GM20431 (cell line): ENCODE data around the gene LRBA.

Experiments
- in situ Hi-C: fragments of 300-500 bp; cut with MseI, MboI; formaldehyde crosslinking; loops from one replicate; pipeline ENCODE4 v1.15.0; 2020; ENCODE audit warnings: low sequenced_read_pairs; ENCODE audit not compliant: unreplicated experiment

Gene LRBA

DNA sequence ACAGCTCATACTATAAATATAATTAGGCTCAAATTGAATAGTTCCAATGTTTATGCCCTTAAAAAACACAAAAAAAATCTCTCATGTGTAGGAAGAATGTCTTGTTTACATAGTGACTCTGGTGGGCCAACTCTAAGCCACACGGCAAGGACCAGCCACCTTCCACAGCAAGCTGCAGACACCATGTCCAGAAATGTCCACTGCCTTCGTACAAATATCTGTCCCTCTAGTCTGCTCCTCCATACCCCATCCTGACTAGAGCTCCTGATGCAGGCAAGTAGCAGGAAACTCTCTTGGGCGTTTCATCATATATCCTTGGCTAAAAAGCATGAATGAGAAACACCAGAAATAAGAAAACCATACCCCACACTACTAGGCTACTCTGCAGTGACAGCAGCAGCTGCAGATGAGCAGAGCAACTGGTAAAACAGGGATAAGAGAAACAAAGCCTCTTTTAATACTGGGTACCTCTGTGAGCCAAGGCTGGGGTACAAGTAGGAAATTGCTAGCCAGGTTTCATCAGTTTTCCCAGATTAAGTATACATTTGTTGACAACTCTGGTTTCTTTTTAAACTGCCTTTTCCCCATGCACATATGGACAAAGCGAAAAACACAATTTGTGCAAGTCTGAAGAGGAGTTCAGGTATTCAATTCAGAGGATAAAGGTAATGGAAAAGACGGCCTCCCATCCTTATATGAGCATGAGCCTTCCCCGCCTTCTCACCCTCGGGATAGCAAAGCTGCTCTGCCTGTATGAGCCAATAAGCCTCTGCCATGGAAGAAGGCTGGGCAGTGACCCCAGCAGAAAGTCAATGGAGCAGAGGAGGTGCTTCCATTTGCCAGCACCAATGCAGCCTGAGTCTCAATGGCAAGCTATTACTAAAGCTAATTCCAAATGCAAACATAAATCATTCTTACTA lies 691.4 kb downstream of the LRBA start:
- in situ Hi-C loops = no loop called here

DNA sequence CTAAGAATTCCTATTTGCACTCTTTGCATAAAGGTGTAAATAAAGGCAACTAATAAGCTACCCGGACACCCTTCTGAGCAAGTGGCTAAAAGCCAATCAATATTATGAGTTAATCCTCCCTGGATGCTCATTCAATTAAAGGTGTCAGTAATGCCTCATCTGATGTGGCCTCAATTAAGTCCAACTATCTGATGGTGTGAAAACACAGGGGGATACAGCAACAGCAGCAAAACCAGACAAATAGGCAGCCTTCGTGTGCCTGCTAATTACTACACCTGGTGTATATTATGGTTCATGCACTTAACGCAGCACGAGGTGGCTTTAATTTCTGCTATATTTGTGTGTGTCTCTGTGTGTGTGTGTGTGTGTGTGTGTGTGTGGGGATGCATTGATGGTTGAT lies 692.4 kb downstream of the LRBA start:
- in situ Hi-C loops = no loop called here

DNA sequence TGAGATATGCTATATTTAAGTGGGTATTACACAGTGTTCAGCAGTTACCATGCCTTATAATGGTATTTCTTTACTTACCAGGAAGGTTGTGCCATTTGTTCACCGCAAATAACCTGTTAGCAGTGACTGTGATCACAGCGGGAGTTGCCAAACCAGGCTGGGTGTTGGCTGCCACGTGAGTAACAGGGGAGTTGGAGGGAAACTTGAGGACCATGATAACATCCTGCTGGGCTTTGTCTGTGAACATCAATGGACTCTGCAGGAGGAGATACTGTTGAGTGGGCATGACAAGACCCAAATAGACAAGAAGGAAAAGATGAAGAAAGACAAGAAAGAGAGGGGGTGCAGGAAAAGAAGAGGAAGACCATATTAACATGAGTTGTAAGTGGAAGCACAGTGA lies 694.0 kb downstream of the LRBA start:
- in situ Hi-C loops = no loop called here

DNA sequence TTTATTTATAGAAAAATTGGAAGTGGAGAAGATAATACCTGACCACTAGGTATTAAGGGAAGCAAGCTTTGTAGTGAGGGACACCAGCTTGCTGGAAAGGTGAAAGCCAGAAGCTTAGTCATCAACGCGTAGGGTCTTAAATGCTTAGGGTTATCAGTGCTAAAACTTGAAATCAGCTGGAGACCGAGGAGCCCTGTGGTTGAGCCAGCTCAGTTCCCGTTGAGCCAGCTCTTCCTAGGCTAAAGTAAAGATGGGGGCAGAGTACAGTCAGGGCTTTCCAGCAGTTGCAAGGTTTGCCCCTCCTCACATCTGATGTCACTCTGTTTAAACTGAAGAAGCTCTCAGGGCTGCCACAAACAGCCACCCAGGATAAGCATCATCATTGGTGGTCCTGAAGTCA lies 696.1 kb downstream of the LRBA start:
- in situ Hi-C loops = no loop called here

DNA sequence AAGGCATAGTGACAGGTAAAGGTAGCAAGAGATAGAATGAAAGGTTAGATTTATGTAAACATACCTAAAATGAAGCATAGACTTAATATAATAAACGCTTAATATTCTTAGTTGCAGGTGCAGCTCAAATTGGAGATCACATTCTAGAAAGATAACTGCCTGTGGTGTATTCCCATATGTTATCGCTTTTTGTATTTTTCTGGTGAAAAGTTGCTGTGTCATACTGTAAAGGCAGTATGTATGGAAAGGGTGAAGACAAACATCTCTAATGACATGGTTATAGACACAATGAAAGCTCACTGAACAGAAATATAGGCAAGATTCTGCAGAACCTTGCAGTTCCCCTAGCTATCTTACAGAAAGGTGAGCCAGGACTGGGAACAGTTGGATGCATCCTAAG lies 696.6 kb downstream of the LRBA start:
- in situ Hi-C loops = no loop called here

DNA sequence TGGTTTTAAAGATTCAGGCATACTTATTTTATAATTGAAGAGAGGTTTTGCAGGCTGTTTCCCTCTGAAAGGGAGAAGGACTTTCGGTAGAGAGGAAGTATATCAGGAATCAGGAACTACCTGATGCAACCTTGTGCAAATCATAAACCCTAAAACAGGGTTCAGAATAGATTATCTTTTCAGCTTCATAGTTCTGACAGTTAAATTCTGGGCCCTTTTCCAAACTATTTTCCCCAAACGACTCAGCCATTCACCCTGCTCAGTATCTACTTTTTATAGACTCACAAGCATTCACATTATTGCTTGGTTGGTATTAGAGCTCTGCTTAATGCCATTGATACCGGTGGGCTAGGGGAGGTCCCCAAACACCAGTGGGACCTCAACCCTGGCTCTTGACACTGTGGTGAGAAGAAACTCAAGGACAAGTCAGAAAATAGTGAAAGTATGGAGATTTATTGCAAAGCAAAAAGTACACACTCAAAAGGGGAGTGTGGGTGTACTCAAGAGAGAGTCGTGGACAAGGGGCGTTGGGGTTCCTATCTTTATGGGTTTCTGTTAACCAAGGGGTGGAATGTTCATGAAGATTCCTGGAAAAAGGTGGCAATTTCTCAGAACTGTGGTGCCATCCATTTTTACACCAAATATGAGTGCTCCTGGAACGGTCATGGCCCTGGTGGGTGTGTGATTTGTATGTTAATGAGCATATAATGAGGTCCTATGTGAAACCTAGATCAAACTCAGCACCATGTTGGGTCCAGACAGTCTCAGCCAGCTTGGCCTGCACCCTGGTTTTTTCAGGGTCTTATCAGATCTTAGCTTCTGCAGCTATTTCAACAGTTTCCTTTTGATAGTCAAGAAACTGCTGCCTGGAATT lies 698.5 kb downstream of the LRBA start:
- in situ Hi-C loops = no loop called here

DNA sequence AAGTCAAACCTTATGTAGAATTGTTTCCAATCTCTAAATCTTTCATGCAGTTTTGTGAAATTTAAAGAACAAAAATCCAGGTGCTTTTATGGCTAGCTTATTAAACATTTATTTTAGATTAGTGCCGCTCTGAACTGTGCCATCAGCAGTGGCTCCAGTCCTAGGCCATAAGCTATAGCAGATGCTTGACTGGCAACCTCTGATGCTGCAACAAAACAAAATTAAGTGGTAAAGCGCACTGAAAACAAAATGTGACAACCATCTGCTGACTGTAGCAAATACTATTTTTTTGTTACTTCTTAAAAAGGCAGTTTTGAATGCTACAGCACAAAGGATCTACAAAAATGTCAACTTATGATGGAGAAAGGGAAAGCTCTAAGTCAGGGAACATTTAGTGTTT lies 699.4 kb downstream of the LRBA start:
- in situ Hi-C loops = no loop called here

DNA sequence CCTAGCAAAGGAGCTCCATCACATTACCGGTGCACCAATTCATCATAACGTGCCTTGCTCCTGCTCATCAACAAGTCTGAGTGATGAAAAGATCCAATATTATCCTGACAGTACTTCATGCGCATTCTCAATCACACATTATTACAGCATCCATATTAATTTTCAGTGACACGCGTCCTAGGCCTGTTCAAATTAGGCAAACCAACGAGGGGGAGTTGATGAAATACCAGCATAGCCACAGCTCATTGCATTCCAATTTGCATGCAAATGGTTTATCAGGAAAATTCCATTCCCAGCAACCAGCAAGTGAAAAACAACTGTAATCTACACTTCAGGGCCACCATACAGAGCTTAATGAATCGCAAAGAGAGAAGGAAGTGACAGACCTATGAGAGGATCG lies 699.9 kb downstream of the LRBA start:
- in situ Hi-C loops = no loop called here

DNA sequence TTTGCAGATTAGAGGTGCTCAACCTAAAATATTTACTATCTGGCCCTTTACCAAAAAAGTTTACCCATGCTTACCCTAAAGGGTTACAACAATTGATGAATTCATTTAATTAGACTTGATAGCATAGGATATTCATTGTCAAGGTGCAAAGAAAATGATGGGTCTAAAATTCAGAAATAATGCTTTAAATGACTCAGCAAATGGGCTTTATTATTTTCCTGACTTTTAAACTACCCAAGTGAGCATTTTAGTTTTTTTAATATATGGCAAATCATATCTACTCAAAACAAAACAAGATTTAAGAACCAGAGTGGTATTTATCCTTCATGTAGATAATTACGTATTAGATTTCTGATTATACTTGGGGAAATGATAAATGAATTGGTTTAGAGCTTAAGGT lies 701.1 kb downstream of the LRBA start:
- in situ Hi-C loops = no loop called here

DNA sequence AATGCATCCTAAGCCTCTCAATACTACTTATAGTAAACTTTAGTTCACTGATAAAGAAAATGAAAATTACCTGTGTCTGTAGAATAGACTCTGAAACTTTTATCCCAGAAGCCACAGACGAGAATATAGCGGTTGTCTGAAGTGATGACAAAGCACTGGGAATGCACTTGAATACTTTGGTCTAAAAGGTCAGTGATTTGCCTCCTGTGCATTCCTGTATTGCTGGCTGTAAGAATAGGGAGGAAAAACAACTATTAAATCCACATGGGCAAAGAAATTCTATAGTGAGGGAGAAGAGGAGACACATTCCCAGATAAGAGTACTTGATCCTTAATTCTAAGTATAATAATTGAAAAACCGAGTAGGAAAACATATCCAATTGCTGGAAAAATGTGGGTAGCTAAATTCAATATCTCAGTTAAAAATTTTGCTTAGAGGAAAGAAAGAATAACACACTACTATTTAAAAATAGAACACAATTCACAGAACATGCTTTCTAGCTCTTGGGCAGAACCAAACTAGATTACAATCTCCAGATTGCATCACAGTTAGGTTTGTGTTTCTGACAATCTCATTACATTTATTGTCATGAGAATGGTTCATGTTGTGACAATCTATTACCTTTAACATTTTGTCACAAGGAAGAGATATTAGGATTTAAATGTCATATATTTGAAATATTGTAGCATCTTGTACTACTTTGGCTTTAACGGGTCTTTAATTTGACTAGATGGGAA lies 704.8 kb downstream of the LRBA start:
- in situ Hi-C loops = no loop called here

DNA sequence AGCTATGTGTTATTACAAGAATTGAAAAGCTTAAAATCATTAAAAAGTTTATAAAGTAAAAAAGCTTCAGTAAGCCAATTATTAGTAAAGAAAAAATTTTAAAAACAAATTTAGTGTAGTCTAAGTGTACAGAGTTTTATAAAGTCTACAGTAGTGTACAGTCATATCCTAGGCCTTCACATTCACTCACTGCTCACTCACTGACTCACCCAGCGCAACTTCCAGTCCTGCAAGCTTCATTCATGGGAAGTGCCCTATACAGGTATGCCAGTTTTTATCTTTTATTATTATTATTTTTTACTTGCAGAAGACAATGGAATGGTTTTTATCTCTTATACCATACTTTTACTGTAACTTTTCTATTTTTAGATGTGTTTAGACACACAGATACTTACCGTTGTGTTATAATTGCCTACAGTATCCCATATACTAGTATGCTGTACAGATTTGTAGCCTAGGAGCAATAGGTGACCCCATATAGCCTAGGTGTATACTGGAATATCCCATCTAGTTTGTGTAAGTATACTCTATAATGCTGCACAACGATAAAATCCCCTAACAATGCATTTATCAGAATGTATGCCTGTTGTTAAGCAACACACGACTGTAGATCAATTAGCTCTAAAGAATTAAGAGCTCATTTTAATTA lies 706.1 kb downstream of the LRBA start:
- in situ Hi-C loops = no loop called here

DNA sequence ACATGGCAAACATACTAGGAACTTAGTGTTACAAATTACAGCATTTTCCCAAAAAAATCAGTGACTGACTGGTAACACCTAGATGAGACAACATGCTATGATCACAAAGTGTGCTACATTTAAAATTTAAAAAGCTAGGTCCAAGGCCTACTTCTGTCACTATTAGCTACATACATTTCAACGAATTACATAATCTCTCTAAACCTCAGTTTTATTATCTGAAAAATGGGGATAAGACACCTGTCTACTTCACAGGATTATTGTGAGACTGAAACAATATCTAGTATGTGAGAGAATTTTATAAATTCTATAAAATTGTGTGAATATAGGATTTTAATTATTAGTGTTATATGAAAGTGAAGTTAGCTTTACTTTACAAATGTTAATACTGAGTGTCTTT lies 708.4 kb downstream of the LRBA start:
- in situ Hi-C loops = no loop called here

DNA sequence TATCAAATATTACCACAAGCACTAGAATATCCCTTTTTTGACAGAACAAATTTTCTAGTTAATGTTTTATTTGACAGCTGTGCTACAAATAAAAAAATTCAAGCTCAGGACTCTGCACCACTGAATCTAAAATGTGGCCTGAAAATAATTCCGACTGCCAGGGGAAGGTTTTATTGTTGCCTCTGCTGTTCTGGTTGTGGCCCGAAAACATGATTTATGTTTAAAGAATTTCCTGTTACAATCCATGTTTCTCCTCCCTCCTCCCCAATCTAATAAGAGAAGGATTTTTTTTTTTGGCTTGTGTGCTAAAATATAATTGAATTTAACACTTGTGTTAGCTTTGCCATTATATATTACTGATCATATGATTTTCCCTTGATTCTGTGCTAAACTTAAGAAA lies 709.1 kb downstream of the LRBA start:
- in situ Hi-C loops = no loop called here

DNA sequence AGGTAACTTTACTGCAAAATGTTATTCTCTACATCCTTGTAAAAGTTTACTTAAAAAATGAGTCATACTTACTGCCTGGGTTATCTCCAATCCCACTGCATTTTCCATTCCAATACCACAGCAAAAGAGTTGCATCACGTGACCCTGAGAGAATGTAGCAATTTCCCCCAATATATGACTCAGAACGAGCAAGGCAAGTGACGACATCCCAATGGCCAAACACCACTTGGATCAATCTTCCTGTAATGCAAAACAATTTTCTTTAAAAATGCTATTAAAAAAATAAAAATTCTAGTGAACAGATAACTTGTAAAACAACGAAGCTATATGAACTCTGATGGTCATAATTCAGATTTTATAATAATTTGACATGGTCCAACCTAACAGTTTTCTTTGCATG lies 712.5 kb downstream of the LRBA start:
- in situ Hi-C loops = no loop called here

DNA sequence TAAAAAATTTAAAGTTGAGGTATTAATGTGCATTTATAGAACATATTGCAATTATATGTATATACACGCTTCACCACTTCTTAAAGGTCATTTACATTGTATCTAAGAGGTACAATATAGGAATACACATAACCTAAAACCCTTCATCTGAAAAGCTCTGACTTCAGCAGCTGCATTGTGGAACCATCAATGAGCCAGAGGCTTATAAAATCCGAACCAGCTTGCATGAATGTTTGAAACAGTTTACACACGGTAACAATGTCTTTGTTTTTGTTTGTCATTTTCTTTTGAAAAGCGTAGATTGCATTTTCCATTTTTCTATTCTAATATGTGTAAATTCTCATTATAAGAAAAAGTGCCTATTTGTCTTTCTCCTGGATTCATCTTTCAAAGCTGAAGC lies 715.3 kb downstream of the LRBA start:
- in situ Hi-C loops = loop anchor here (25.0 kb wide), 1 partner anchor 562 kb away; no protein-coding TSS in a partner anchor

DNA sequence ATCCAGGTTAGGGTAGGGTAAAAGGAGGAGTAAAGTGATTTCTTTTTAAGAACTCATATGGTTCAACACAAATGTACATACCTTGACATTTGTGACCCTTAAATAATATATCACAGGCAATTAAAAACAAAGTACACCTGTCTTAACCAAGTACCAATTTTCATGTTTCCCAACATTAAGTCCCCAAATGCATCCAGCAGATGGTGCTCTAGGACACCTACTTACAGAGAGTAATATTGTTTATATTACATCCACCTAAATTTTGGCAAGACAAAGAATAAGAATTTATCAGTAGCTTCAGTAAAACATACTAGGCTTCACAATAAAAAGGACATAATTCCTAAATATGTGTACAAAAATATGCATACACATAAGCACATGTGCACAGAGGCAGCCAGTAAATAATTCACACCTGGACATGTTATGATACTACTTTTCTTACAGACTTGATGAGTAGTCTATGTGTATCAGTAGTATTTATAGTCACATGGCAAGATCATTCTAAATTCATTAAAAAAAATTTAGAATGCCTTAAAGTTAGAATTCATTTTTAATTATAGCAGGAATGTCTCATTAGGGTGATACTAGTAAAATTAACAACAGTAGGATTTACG lies 717.1 kb downstream of the LRBA start:
- in situ Hi-C loops = loop anchor here (25.0 kb wide), 1 partner anchor 564 kb away; no protein-coding TSS in a partner anchor

DNA sequence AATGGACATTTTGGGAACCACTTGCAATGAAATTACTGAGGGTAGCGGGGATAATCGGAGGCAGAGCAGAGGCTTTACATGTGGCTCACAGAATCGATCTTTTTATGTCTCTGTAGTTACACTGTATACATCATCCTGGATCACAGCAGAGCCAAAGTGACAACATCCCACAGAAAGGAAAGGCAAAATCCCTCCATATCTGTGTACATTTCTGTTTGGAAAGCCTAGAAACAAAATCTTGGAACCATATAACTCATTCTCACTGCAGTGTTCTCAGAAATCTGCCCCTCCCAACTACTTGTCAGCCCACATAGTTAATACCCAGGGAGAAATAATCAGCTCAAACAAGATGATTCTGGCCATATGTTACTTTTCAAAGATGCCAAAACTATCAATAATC lies 725.2 kb downstream of the LRBA start:
- in situ Hi-C loops = loop anchor here (25.0 kb wide), 1 partner anchor 572 kb away; no protein-coding TSS in a partner anchor

DNA sequence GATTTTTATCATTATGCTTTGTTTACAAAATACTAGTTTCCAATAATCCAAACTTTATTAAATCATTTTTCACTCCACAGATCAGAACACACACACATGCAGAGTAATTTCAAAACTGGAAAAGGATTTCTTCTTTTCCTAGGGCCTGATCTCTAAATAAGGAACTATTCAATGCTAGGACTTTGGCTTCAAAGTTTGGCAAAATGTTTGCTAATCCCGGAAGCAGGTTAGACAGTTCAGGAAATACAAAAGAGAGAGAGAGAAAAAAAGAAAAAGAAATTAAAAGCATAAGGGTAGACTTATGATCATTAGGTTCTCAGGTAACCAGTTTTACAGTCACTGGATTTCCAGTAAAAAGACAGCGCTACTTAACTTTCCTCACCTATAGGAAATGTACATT lies 725.9 kb downstream of the LRBA start:
- in situ Hi-C loops = loop anchor here (25.0 kb wide), 1 partner anchor 573 kb away; no protein-coding TSS in a partner anchor

DNA sequence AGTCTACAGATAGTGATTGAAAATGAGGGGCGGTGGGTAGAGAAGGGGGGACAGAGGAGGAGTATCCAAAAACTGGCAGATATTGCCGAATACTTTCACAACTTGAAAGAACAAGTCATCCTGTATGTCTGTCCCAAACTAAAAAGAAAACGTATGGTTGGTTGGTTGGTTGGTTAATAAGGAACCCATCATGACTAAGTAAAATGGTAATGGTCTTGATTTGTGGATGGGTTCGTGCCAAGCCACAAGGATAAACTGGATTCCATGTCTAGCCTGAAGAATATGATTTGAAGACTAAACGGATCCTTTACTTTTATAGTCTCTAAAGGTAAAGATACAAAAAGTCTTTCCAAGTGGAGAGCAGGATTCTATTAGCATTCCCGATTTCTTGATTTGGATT lies 728.4 kb downstream of the LRBA start:
- in situ Hi-C loops = loop anchor here (25.0 kb wide), 1 partner anchor 576 kb away; no protein-coding TSS in a partner anchor
